Erythroblast (primary cell): ENCODE measurements around the gene FGD1.

ENCODE experiments used
- GATA1 ChIP-seq: IDR thresholded peaks from 2 replicates; pipeline ENCODE4 v1.6.1; 2011; ENCODE audit warnings: low read depth, mild to moderate bottlenecking, control low read depth, low read length, moderate library complexity
- POLR2A ChIP-seq: IDR thresholded peaks from 2 replicates; pipeline ENCODE4 v1.6.1; 2011; ENCODE audit warnings: mild to moderate bottlenecking, low read length

DNA sequence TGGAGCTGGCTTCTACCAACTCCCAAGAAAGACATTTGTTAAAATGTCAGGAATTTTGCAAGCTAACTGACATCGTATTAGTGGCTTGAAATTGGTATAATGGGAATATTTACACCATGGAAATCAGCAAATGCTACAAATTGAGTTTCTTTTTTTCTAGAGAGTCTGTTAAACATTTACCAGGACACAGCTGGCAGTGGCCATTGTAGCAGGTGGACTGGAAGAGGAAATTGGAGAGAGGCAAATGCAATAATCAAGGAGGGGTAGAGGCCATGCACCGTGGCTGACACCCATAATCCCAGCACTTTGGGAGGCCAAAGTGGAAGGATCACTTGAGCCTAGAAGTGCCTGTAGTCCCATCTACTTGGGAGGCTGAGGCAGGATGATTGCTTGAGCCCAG, 88.8 kb downstream of the FGD1 start:
- no peak for TF ChIP-seq POLR2A
- TF ChIP-seq GATA1 = no peak
